GM12872 (cell line): ENCODE measurements around the gene CLEC6A.

Source experiments
- TF ChIP-seq, protein P1 (sequence below): IDR thresholded peaks from 3 replicates; pipeline ENCODE4 v1.5.1; 2011; ENCODE audit warnings: low read depth, mild to moderate bottlenecking, low read length, moderate library complexity; ENCODE audit not compliant: insufficient read depth

CLEC6A gene

DNA sequence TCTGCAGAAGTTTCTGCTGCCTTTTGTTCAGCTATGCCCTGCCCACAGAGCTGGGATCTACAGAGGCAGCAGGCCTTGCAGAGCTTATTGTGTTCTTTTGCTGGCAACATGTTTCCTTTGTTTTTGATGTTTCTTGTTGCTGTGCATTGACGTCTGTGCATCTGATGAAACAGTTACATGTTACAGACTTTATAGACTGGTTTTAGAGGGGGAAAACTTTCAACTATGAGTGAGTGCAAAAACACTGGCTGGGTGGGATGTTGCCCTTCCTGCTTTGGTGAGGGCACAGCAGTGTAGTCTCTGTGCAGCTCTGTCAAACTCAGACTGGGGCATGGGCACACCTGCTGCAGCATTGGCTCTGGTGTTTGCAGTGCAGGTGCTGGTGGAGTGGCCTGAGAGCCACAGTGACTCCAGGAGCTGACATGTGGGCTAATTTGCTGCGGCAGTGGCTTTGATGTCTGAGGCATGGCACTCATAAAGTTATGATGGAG, 26.9 kb downstream of the CLEC6A start:
- TF ChIP-seq, protein P1, sequence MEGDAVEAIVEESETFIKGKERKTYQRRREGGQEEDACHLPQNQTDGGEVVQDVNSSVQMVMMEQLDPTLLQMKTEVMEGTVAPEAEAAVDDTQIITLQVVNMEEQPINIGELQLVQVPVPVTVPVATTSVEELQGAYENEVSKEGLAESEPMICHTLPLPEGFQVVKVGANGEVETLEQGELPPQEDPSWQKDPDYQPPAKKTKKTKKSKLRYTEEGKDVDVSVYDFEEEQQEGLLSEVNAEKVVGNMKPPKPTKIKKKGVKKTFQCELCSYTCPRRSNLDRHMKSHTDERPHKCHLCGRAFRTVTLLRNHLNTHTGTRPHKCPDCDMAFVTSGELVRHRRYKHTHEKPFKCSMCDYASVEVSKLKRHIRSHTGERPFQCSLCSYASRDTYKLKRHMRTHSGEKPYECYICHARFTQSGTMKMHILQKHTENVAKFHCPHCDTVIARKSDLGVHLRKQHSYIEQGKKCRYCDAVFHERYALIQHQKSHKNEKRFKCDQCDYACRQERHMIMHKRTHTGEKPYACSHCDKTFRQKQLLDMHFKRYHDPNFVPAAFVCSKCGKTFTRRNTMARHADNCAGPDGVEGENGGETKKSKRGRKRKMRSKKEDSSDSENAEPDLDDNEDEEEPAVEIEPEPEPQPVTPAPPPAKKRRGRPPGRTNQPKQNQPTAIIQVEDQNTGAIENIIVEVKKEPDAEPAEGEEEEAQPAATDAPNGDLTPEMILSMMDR, result no peak

DNA sequence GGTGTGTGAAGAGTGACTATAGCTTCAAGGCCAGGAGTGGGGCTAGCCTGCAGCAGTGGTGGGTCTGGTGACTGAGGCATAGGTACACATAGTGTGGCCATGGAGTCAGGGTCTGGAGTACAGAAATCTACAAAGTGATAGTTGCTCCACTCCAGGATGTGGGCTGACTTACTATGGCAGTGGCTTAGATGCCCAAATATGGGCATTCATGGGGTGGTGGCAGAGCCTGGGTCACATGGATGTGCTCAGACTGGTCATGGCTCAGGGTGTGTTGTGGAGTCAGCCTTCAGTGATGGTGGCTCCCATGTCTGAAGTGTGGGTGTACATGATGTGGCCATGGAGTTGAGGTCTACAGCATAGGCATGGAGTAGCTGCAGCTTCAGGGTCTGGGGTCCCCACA, 27.3 kb downstream of the CLEC6A start:
- TF ChIP-seq, protein P1, result no peak

DNA sequence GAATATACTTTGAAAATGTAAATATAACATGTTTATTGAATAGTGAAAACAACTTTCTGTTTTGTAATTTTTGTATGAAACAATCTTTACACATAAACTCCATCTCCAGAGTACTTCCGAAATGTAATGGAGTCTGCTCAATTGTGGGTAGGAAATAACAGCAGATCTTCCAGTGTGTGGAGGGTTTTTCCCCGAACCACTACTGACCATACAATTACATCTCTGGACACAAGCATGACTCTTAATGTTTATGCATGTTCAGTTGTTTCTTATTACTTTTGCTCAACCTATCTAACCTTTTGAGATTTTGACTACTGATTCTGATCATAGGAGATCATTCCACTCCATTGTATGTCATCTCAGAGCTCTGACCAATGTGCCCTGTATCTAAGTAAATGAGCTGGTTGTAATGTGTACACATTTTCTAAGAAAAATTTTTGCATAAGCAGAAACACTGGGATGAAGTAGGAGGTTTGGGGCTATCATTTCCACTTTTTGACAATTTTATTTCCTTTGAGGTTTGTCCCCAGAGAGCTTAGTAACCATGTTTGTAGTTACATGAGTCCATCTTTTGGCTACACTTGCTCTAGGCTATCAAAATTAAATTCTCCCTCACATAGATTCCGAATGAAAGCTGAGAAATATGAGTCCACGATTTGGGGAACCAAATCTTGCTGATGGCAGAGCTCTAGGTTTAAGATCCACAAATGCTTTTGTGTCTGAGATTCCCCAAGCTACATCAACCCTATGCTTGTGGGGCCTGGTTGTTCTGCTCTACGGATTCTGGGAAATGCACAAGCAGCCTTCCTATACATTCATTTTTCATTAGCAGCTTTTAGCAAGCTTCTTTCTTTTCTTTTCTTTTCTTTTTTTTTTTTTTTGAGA, 36.1 kb downstream of the CLEC6A start:
- TF ChIP-seq, protein P1, result no peak

DNA sequence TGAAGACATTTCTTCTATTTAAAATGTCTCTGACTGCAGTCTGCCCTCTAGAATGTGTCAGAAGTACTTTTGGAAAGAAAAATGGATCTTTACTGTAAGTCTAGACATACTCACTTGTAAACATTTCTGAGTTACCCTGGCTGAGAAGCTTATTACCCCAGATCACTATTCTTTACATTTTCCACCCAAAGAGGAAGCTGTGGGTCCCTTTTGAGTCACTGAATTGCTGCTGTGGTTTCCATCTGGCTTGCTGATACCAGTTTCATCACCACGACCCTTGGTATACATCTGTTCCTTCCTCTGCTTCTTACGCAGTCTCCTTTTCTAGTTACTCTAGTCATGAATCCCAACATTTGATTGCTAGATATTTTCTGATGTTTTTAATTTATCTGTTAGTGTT, 37.3 kb downstream of the CLEC6A start:
- TF ChIP-seq, protein P1, result no peak

DNA sequence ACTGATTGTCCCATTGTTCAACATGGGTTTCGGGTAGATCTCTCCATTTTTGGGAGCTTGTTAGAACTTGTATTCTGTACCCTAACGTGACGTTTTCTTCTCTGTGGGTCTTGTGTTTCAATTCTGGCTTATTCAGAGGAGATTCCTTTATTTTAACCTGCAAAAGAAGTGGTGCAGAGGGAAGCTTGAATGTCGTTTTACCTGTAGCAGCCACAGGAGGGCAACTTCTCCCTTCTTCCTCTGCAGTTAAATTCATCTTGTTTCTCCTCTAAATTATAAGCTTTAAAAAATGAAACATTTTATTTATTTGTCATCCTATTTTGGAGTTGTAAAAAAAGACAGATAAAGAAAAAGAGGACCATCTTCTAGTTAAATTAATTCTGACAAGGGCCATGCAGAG, 43.9 kb downstream of the CLEC6A start:
- TF ChIP-seq, protein P1, result peak; percentile 41; the same call in 2 of the 3 replicates

DNA sequence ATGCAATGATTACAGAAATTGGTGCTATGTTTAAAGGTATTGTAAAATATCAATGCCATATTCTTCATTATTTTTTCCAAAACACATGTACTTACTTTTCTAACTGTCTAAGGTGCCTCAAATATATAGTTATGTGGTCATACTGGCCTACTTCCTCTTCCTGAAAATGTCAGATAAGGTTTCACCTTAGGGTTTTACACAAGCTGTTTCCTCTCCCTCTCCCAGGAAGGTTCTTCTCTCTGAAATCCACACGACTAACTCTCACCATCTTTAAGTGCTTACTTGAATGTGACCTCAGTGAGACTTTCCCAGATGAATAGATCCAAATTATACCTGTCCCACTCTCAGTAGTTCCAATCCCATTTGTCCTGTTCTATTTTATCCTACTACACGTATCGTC, 46.0 kb downstream of the CLEC6A start:
- TF ChIP-seq, protein P1, result no peak

DNA sequence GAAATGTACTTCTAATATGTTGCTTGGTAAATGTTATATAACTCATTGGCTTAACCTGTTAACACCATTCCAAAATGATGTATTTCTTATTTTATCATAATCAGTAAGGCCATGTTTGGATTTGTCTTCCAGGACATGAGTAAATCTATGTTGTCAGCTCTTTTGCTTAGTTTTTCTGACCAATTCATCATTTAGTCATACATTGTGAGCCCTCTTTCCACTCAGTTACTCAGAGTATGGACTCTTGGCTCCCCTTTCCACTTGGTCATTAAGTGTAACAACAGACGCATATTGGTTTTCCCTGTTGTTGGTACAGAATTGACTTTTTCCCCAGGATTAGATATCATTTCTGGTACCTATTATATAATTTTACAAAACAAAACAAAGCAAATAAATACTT, 48.6 kb downstream of the CLEC6A start:
- TF ChIP-seq, protein P1, result no peak
